Measurements from ENCODE around the gene GPR6.

Gene GPR6

GRCh38 chr6:109949281-109950065, 28.6 kb upstream of the GPR6 start:
- CTCF ChIA-PET, result interaction anchor here (0.7 to 0.9 kb wide), 2 partner anchors 90 to 284 kb away, joined by 3 read pairs; no protein-coding TSS in a partner anchor
- H3K9me3 ChIP-seq (ENCODE audit: control extremely low read depth in 1 of 5, control insufficient read depth in 4 of 5, insufficient read depth in 2 of 5, low read depth in 1 of 5, low read length in 4 of 5), result peaks cover 0 to 5% (median 0%) of the 10 kb centered on the region in 5 experiments
- peaks cover 0 to 7% (median 2%) of the 10 kb centered on the region in 5 experiments for H3K27me3 ChIP-seq (replicated peaks in 2 of 5; ENCODE audit: control insufficient read depth in 4 of 5, insufficient read depth in 5 of 5, low read length in 4 of 5)

GRCh38 chr6:109955491-109955890, 22.6 kb upstream of the GPR6 start:
- Histone ChIP-seq H3K27ac (ENCODE audit: insufficient read depth in 1 of 2, low read depth in 1 of 2, low read length in 2 of 2, poor library complexity in 1 of 2, severe bottlenecking in 2 of 2) (no peak overlapping the region), H3K36me3 (ENCODE audit: control insufficient read depth in 4 of 4, insufficient read depth in 4 of 4, low read length in 3 of 4) (no peaks in the 10 kb centered on the region), H3K27me3 (replicated peaks in 2 of 5; ENCODE audit: control insufficient read depth in 4 of 5, insufficient read depth in 5 of 5, low read length in 4 of 5) (no peaks in the 10 kb centered on the region), H3K4me3 (ENCODE audit: control insufficient read depth in 1 of 7, extremely low read depth in 1 of 7, insufficient read depth in 4 of 7, low read depth in 2 of 7, low read length in 6 of 7) (no peak overlapping the region), H3K9me3 (ENCODE audit: control extremely low read depth in 1 of 5, control insufficient read depth in 4 of 5, insufficient read depth in 2 of 5, low read depth in 1 of 5, low read length in 4 of 5) (peaks cover 0 to 5% (median 0%) of the 10 kb centered on the region in 5 experiments), H3K4me1 (ENCODE audit: control extremely low read depth in 1 of 4, control insufficient read depth in 4 of 4, insufficient read depth in 4 of 4, low read length in 3 of 4) (no peaks in the 10 kb centered on the region)
- WGBS (ENCODE audit: insufficient coverage), result 100% methylated on average over 1 of the region's 2 CpGs
- ChIA-PET CTCF (no interaction called here), POLR2A (no interaction called here)
- DNase-seq, result no peak

More at GRCh38 chr6:109949281-109950065, 28.6 kb upstream of the GPR6 start:
- Histone ChIP-seq H3K36me3 (ENCODE audit: control insufficient read depth in 4 of 4, insufficient read depth in 4 of 4, low read length in 3 of 4) (no peaks in the 10 kb centered on the region), H3K4me1 (ENCODE audit: control extremely low read depth in 1 of 4, control insufficient read depth in 4 of 4, insufficient read depth in 4 of 4, low read length in 3 of 4) (no peaks in the 10 kb centered on the region), H3K4me3 (ENCODE audit: control insufficient read depth in 1 of 7, extremely low read depth in 1 of 7, insufficient read depth in 4 of 7, low read depth in 2 of 7, low read length in 6 of 7) (no peak overlapping the region), H3K27ac (ENCODE audit: insufficient read depth in 1 of 2, low read depth in 1 of 2, low read length in 2 of 2, poor library complexity in 1 of 2, severe bottlenecking in 2 of 2) (no peak overlapping the region)
- WGBS (ENCODE audit: insufficient coverage), result 95% methylated on average over 17 of the region's 19 CpGs
- POLR2A ChIA-PET, result no interaction called here
- no peak for DNase-seq

- no peaks in the 10 kb centered on the region for H3K36me3 ChIP-seq (ENCODE audit: control insufficient read depth in 4 of 4, insufficient read depth in 4 of 4, low read length in 3 of 4)
- ChIA-PET POLR2A (no interaction called here), CTCF (interaction anchor here (0.6 kb wide), 1 partner anchor 1801 kb away, joined by 3 read pairs; no protein-coding TSS in a partner anchor)
- 100% methylated on average over 1 of the region's 1 CpG for WGBS (ENCODE audit: insufficient coverage)
- DNase-seq, result no peak
- H3K4me3 ChIP-seq (ENCODE audit: control insufficient read depth in 1 of 7, extremely low read depth in 1 of 7, insufficient read depth in 4 of 7, low read depth in 2 of 7, low read length in 6 of 7), result no peak overlapping the region
- H3K27me3 ChIP-seq (replicated peaks in 2 of 5; ENCODE audit: control insufficient read depth in 4 of 5, insufficient read depth in 5 of 5, low read length in 4 of 5), result no peaks in the 10 kb centered on the region
- H3K27ac ChIP-seq (ENCODE audit: insufficient read depth in 1 of 2, low read depth in 1 of 2, low read length in 2 of 2, poor library complexity in 1 of 2, severe bottlenecking in 2 of 2), result no peak overlapping the region
- H3K9me3 ChIP-seq (ENCODE audit: control extremely low read depth in 1 of 5, control insufficient read depth in 4 of 5, insufficient read depth in 2 of 5, low read depth in 1 of 5, low read length in 4 of 5), result no peaks in the 10 kb centered on the region
- H3K4me1 ChIP-seq (ENCODE audit: control extremely low read depth in 1 of 4, control insufficient read depth in 4 of 4, insufficient read depth in 4 of 4, low read length in 3 of 4), result peaks cover 0 to 7% (median 0%) of the 10 kb centered on the region in 4 experiments
Observed at GRCh38 chr6:109958626-109959025, 19.5 kb upstream of the GPR6 start.

- CTCF ChIA-PET, result interaction anchor here (1.1 kb wide), 1 partner anchor 73 kb away, joined by 3 read pairs; no protein-coding TSS in a partner anchor
- WGBS (ENCODE audit: insufficient coverage), result 81% methylated on average over 5 of the region's 5 CpGs
Observed at GRCh38 chr6:109961611-109962041, 16.5 kb upstream of the GPR6 start.

GRCh38 chr6:109962271-109962670, 15.8 kb upstream of the GPR6 start:
- no peaks in the 10 kb centered on the region for H3K36me3 ChIP-seq (ENCODE audit: control insufficient read depth in 4 of 4, insufficient read depth in 4 of 4, low read length in 3 of 4)
- no peak for DNase-seq
- peaks cover 0 to 6% (median 0%) of the 10 kb centered on the region in 5 experiments for H3K9me3 ChIP-seq (ENCODE audit: control extremely low read depth in 1 of 5, control insufficient read depth in 4 of 5, insufficient read depth in 2 of 5, low read depth in 1 of 5, low read length in 4 of 5)
- no peak overlapping the region for H3K4me3 ChIP-seq (ENCODE audit: control insufficient read depth in 1 of 7, extremely low read depth in 1 of 7, insufficient read depth in 4 of 7, low read depth in 2 of 7, low read length in 6 of 7)
- POLR2A ChIA-PET, result no interaction called here
- CTCF ChIA-PET, result interaction anchor here (0.6 to 1.1 kb wide), 2 partner anchors 42 to 72 kb away, joined by 3 read pairs; no protein-coding TSS in a partner anchor
- peaks cover 0 to 3% (median 0%) of the 10 kb centered on the region in 5 experiments for H3K27me3 ChIP-seq (replicated peaks in 2 of 5; ENCODE audit: control insufficient read depth in 4 of 5, insufficient read depth in 5 of 5, low read length in 4 of 5)
- H3K4me1 ChIP-seq (ENCODE audit: control extremely low read depth in 1 of 4, control insufficient read depth in 4 of 4, insufficient read depth in 4 of 4, low read length in 3 of 4), result peaks cover 0 to 7% (median 0%) of the 10 kb centered on the region in 4 experiments
- no peak overlapping the region for H3K27ac ChIP-seq (ENCODE audit: insufficient read depth in 1 of 2, low read depth in 1 of 2, low read length in 2 of 2, poor library complexity in 1 of 2, severe bottlenecking in 2 of 2)
- 100% methylated on average over 2 of the region's 5 CpGs for WGBS (ENCODE audit: insufficient coverage)

More at GRCh38 chr6:109961611-109962041, 16.5 kb upstream of the GPR6 start:
- peak in 2 of 3 donors; percentile 3 to 8 for DNase-seq
- H3K4me1 ChIP-seq (ENCODE audit: control extremely low read depth in 1 of 4, control insufficient read depth in 4 of 4, insufficient read depth in 4 of 4, low read length in 3 of 4), result peaks cover 0 to 7% (median 0%) of the 10 kb centered on the region in 4 experiments
- H3K27me3 ChIP-seq (replicated peaks in 2 of 5; ENCODE audit: control insufficient read depth in 4 of 5, insufficient read depth in 5 of 5, low read length in 4 of 5), result peaks cover 0 to 2% (median 0%) of the 10 kb centered on the region in 5 experiments
- H3K27ac ChIP-seq (ENCODE audit: insufficient read depth in 1 of 2, low read depth in 1 of 2, low read length in 2 of 2, poor library complexity in 1 of 2, severe bottlenecking in 2 of 2), result no peak overlapping the region
- peaks cover 0 to 6% (median 0%) of the 10 kb centered on the region in 5 experiments for H3K9me3 ChIP-seq (ENCODE audit: control extremely low read depth in 1 of 5, control insufficient read depth in 4 of 5, insufficient read depth in 2 of 5, low read depth in 1 of 5, low read length in 4 of 5)
- H3K4me3 ChIP-seq (ENCODE audit: control insufficient read depth in 1 of 7, extremely low read depth in 1 of 7, insufficient read depth in 4 of 7, low read depth in 2 of 7, low read length in 6 of 7), result no peak overlapping the region
- H3K36me3 ChIP-seq (ENCODE audit: control insufficient read depth in 4 of 4, insufficient read depth in 4 of 4, low read length in 3 of 4), result no peaks in the 10 kb centered on the region
- POLR2A ChIA-PET, result no interaction called here

GRCh38 chr6:109963598-109964170, 14.4 kb upstream of the GPR6 start:
- peaks cover 0 to 4% (median 0%) of the 10 kb centered on the region in 5 experiments for H3K27me3 ChIP-seq (replicated peaks in 2 of 5; ENCODE audit: control insufficient read depth in 4 of 5, insufficient read depth in 5 of 5, low read length in 4 of 5)
- WGBS (ENCODE audit: insufficient coverage), result 100% methylated on average over 1 of the region's 2 CpGs
- H3K27ac ChIP-seq (ENCODE audit: insufficient read depth in 1 of 2, low read depth in 1 of 2, low read length in 2 of 2, poor library complexity in 1 of 2, severe bottlenecking in 2 of 2), result no peak overlapping the region
- no peak for DNase-seq
- ChIA-PET POLR2A (no interaction called here), CTCF (no interaction called here)
- no peaks in the 10 kb centered on the region for H3K36me3 ChIP-seq (ENCODE audit: control insufficient read depth in 4 of 4, insufficient read depth in 4 of 4, low read length in 3 of 4)
- peaks cover 0 to 6% (median 0%) of the 10 kb centered on the region in 5 experiments for H3K9me3 ChIP-seq (ENCODE audit: control extremely low read depth in 1 of 5, control insufficient read depth in 4 of 5, insufficient read depth in 2 of 5, low read depth in 1 of 5, low read length in 4 of 5)
- H3K4me1 ChIP-seq (ENCODE audit: control extremely low read depth in 1 of 4, control insufficient read depth in 4 of 4, insufficient read depth in 4 of 4, low read length in 3 of 4), result peaks cover 0 to 7% (median 0%) of the 10 kb centered on the region in 4 experiments
- no peak overlapping the region for H3K4me3 ChIP-seq (ENCODE audit: control insufficient read depth in 1 of 7, extremely low read depth in 1 of 7, insufficient read depth in 4 of 7, low read depth in 2 of 7, low read length in 6 of 7)

- Histone ChIP-seq H3K36me3 (ENCODE audit: control insufficient read depth in 4 of 4, insufficient read depth in 4 of 4, low read length in 3 of 4) (no peaks in the 10 kb centered on the region), H3K9me3 (ENCODE audit: control extremely low read depth in 1 of 5, control insufficient read depth in 4 of 5, insufficient read depth in 2 of 5, low read depth in 1 of 5, low read length in 4 of 5) (peaks cover 0 to 6% (median 0%) of the 10 kb centered on the region in 5 experiments), H3K4me1 (ENCODE audit: control extremely low read depth in 1 of 4, control insufficient read depth in 4 of 4, insufficient read depth in 4 of 4, low read length in 3 of 4) (peaks cover 0 to 7% (median 0%) of the 10 kb centered on the region in 4 experiments), H3K27me3 (replicated peaks in 2 of 5; ENCODE audit: control insufficient read depth in 4 of 5, insufficient read depth in 5 of 5, low read length in 4 of 5) (peaks cover 0 to 4% (median 0%) of the 10 kb centered on the region in 5 experiments), H3K27ac (ENCODE audit: insufficient read depth in 1 of 2, low read depth in 1 of 2, low read length in 2 of 2, poor library complexity in 1 of 2, severe bottlenecking in 2 of 2) (no peak overlapping the region), H3K4me3 (ENCODE audit: control insufficient read depth in 1 of 7, extremely low read depth in 1 of 7, insufficient read depth in 4 of 7, low read depth in 2 of 7, low read length in 6 of 7) (no peak overlapping the region)
- ChIA-PET CTCF (no interaction called here), POLR2A (no interaction called here)
- WGBS (ENCODE audit: insufficient coverage), result 100% methylated on average over 1 of the region's 2 CpGs
- DNase-seq, result no peak
Observed at GRCh38 chr6:109964949-109965348, 13.2 kb upstream of the GPR6 start.
